Glutamatergic neuron (in vitro differentiated cells): ENCODE data around the gene TMEM82. TPM values are rescaled to one million over a fixed set of nuclear protein-coding genes. Genes with fewer than 3 reads are reported as not detected.

Experiments used
- DNase-seq: peaks from one replicate; pipeline ENCODE4 v3.0.0; 2022
- H3K27ac Mint-ChIP-seq: one replicate; pipeline ENCODE4 v1.8.0; 2020; ENCODE audit warnings: mild to moderate bottlenecking, mixed read lengths, inconsistent platforms; ENCODE audit not compliant: unreplicated experiment
- H3K27me3 Mint-ChIP-seq: one replicate; pipeline ENCODE4 v1.8.0; 2020; ENCODE audit warnings: mild to moderate bottlenecking, moderate library complexity, mixed read lengths, inconsistent platforms; ENCODE audit not compliant: unreplicated experiment
- H3K36me3 Mint-ChIP-seq: one replicate; pipeline ENCODE4 v1.8.0; 2020; ENCODE audit warnings: mild to moderate bottlenecking, mixed read lengths, inconsistent platforms; ENCODE audit not compliant: unreplicated experiment
- H3K4me1 Mint-ChIP-seq: one replicate; pipeline ENCODE4 v1.8.0; 2020; ENCODE audit warnings: mild to moderate bottlenecking, low read depth, mixed read lengths, inconsistent platforms; ENCODE audit not compliant: unreplicated experiment
- H3K4me3 Mint-ChIP-seq: one replicate; pipeline ENCODE4 v1.8.0; 2020; ENCODE audit warnings: mild to moderate bottlenecking, mixed read lengths, inconsistent platforms; ENCODE audit not compliant: unreplicated experiment
- H3K9me3 Mint-ChIP-seq: one replicate; pipeline ENCODE4 v1.8.0; 2020; ENCODE audit warnings: mild to moderate bottlenecking, moderate library complexity, mixed read lengths, inconsistent platforms; ENCODE audit not compliant: unreplicated experiment
- total RNA-seq: library from RNA; stranded (reverse); fragmentation: NEBNext Ultra II Directional; extraction: Animal tissue kit (Norgen Biotek cat#: 25700); gene quantifications from one replicate; pipeline ENCODE4 v1.2.1, GENCODE V29; 2021; ENCODE audit not compliant: unreplicated experiment
- TF ChIP-seq, protein P1 (sequence below): fragments of 200-600 bp; sonication (generic); IDR thresholded peaks from one replicate; pipeline ENCODE4 v1.5.0; 2021; ENCODE audit not compliant: partially characterized antibody, unreplicated experiment

The TMEM82 gene
- total RNA-seq, 1 donor from 2014 or later: not detected

DNA sequence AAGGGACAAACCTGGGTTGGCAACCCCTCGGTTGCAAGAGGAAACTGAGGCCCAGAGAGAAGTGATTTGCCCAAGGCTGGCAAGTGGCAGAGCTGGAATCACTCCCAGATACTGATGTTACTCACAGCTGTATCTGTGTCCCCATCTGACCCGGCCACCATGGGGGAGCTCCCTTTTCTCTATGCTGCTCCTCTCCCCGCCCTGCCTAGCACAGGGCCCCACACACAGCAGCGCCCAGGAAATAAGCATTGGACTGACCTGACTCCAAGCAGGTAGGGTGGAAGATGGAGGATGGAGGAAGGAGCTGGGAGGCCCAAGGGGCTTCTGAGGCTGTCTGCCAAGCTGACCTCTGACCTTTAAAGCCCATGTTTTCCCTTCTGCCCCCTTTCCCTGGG, 13.3 kb downstream of the TMEM82 start:
- H3K4me3 Mint-ChIP-seq: no peak overlapping the region
- peaks cover 8% of the 10 kb centered on the region for H3K27me3 Mint-ChIP-seq
- TF ChIP-seq, protein P1, sequence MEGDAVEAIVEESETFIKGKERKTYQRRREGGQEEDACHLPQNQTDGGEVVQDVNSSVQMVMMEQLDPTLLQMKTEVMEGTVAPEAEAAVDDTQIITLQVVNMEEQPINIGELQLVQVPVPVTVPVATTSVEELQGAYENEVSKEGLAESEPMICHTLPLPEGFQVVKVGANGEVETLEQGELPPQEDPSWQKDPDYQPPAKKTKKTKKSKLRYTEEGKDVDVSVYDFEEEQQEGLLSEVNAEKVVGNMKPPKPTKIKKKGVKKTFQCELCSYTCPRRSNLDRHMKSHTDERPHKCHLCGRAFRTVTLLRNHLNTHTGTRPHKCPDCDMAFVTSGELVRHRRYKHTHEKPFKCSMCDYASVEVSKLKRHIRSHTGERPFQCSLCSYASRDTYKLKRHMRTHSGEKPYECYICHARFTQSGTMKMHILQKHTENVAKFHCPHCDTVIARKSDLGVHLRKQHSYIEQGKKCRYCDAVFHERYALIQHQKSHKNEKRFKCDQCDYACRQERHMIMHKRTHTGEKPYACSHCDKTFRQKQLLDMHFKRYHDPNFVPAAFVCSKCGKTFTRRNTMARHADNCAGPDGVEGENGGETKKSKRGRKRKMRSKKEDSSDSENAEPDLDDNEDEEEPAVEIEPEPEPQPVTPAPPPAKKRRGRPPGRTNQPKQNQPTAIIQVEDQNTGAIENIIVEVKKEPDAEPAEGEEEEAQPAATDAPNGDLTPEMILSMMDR: no peak
- H3K27ac Mint-ChIP-seq: no peak overlapping the region
- peaks cover 10% of the 10 kb centered on the region for H3K4me1 Mint-ChIP-seq
- H3K36me3 Mint-ChIP-seq: no peaks in the 10 kb centered on the region
- DNase-seq: no peak
- H3K9me3 Mint-ChIP-seq: no peaks in the 10 kb centered on the region

- no peaks in the 10 kb centered on the region for H3K36me3 Mint-ChIP-seq
- no peak for DNase-seq
- peaks cover 12% of the 10 kb centered on the region for H3K4me1 Mint-ChIP-seq
- TF ChIP-seq, protein P1: no peak
- H3K9me3 Mint-ChIP-seq: no peaks in the 10 kb centered on the region
- H3K27me3 Mint-ChIP-seq: peaks cover 8% of the 10 kb centered on the region
- no peak overlapping the region for H3K27ac Mint-ChIP-seq
- H3K4me3 Mint-ChIP-seq: no peak overlapping the region
Observed at GRCh38 chr1:15756143-15757015, 14.1 kb downstream of the TMEM82 start.

DNA sequence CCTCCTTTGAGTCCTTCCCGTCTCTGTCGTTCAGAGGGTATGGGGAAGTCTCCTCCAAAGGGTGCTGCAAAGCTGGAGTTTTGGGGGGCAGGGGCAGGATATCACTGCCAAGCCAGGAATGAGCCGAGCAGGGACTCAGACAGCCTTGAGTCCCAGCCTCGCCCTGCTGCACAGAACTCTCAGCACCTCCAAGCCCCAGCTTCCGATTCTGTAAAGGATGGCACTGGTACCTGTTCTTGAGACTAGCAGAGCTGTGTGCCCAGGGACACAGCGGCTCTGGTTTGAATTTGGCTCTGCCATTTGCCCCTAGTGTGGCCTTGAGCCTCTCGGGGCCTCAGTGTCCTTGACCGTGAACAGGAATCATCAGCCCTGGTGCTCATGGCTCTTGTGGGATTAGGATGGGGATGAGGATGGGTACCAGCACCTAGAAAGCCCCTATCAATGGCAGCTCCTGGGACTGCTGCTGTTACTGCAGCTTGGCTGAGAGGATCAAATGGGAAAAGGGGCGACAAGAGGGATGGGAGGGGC, 14.8 kb downstream of the TMEM82 start:
- Mint-ChIP-seq H3K27me3 (peaks cover 6% of the 10 kb centered on the region), H3K36me3 (no peaks in the 10 kb centered on the region), H3K9me3 (peaks cover 2% of the 10 kb centered on the region), H3K4me1 (peaks cover 12% of the 10 kb centered on the region), H3K27ac (no peak overlapping the region), H3K4me3 (peak overlapping the region; percentile 61)
- no peak for DNase-seq
- TF ChIP-seq, protein P1: no peak

- Mint-ChIP-seq H3K9me3 (peaks cover 5% of the 10 kb centered on the region), H3K27ac (peak overlapping the region; percentile 52), H3K36me3 (no peaks in the 10 kb centered on the region), H3K4me3 (peak overlapping the region; percentile 78), H3K4me1 (peaks cover 16% of the 10 kb centered on the region), H3K27me3 (peaks cover 8% of the 10 kb centered on the region)
- TF ChIP-seq, protein P1: no peak
- DNase-seq: peak; percentile 60
Observed at GRCh38 chr1:15757575-15758342, 15.5 kb downstream of the TMEM82 start.
